ENCODE results near the gene BEST2. TPM values are rescaled to one million over a fixed set of nuclear protein-coding genes. Genes with fewer than 3 reads are reported as not detected.

BEST2 gene
- total RNA-seq, 1 donor from 2014 or later = not detected

DNA sequence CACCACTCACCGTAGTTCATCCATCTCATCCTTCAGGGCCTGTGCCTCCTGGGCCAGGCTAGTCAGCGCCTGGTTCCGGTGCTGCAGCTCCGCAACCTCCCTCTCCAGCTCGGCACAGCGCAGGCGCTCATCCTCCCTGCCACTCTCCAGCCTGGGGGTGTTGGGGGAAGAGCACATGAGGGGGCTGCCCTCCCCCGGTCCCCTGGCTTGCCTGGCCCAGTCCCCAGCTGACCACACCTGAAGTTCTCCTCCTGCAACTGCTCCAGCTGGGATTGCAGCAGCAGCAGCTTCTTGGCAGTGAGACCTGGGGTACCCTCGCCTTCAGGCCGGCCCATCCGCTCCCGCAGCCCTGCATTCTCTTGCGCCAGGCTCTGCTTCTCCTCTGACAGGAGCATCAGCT is 19.3 kb downstream of the BEST2 start:
- DNase-seq = no peak

DNA sequence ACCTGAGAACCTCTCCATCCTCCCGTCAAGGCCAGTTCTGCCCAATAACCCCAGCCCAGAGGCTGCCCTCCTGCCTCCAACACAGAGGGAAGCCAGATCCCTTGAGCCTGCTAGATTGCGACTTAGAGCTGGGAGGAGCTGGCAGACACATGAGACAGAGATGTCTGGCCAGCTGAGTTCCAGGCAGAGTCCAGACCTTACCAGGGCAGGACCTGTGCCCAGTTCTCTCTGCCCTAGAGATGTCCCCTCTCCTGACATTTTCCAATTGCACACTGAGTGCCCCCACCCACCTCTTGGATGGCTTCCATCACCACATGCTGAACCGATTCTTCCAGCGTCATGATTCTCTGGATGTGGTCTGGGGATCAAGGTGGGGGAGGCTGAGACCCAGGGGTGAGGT is 20.7 kb downstream of the BEST2 start:
- DNase-seq = no peak

DNA sequence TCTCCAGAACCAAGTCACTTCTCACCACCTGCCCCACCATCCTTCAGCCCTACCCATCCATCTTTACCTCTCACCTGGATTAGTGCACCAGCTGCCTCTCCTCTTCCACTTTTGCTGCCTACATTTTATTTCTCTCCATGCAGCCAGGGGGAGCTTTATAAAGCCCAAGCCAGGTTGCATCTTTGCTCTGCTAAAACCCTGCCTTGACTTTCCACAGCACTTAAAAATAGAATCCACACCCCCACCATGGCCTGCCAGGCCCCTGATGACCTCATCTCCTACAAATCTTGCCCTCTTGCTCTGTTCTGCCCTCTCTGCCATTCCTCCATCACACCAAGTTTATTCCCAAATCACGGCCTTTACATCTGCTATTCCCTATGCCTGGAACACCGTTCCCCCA is 22.0 kb downstream of the BEST2 start:
- DNase-seq = peak; percentile 38

DNA sequence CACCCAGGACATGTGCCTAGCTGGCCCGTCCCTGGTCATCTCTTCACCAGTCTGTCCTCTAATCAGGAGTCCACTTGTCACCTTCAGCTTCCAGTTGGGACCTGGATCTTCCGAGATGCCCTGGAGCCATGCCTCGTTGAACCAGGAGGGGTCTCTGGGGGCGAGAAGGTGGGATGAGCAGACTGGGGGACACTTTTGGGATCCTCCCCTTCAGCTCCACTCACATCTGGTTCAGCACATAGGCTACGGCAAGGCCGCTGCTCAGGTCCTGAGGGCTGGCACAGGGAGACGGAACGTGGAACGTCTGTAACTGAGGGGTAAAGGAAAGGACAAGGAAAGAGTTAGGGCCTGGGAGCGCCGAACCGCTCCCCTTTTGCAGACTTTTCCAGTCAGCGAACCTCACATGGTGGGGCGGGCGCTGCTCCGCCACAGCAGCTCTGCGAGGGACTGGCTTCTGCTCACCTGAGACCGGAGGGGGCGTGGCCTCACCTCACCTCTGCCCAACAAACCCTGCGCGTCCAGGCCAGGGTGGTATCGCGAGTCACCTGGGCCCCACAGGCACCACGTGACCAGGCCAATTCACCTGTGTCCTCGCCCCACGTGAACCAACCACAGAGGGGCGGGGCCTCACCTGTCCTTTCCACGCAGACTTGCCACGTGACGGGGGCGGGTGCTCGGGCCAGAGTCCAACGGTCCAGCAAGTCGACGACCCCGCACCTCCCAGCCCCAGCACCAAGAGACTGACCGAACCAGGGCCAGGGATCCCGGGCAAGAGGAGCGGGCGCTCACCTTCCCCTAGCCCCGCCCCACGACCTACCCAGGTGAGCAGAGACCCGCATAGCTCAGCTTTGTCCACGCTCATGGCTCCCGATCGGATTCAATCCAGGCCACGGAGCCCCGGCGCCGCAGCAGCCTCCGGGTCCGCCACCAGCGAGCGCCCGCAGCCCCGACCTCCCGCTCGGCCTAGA is 23.3 kb downstream of the BEST2 start, which contains the start of gene HOOK2:
HOOK2 (minus strand) TSS at position 965 of the 968 bp plus-strand sequence; CDS start at position 862, 103 bp downstream.
- DNase-seq = peak; percentile 56

DNA sequence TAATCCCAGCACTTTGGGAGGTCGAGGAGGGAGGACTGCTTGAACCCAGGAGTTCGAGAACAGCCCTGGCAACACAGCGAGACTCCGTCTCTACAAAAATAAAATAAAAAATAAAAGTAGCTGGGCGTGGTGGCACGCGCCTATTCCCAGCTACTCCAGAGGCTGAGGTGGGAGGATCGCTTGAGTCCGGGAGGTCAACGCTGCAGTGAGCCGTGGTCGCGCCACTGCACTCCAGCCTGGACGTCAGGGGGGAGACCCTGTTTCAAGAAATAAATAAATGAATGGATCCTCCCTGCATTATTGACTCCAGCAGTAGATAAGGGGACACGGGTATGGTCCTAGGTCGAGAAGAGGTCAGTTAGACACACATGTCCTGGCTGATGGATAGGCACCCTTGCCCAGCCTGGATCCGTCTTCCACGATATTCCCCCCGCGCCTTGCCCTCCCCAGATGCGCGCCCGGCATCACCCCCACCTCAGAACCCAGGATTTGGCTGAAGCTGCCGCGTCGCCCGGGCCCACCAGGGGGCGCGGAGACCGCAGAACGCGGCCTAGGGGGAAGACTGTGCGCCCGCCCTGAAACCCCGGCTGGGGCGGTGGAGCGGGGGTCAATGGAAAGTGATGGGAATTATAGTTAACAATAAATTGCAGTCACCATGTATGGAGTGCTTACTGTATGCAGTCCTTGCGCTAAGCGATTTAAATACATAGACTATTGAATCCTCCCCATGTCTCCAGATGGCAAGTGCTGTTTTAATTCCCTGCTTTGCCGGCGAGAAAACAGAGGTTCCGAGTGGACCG is 25.8 kb downstream of the BEST2 start:
- peak; percentile 92 for DNase-seq

DNA sequence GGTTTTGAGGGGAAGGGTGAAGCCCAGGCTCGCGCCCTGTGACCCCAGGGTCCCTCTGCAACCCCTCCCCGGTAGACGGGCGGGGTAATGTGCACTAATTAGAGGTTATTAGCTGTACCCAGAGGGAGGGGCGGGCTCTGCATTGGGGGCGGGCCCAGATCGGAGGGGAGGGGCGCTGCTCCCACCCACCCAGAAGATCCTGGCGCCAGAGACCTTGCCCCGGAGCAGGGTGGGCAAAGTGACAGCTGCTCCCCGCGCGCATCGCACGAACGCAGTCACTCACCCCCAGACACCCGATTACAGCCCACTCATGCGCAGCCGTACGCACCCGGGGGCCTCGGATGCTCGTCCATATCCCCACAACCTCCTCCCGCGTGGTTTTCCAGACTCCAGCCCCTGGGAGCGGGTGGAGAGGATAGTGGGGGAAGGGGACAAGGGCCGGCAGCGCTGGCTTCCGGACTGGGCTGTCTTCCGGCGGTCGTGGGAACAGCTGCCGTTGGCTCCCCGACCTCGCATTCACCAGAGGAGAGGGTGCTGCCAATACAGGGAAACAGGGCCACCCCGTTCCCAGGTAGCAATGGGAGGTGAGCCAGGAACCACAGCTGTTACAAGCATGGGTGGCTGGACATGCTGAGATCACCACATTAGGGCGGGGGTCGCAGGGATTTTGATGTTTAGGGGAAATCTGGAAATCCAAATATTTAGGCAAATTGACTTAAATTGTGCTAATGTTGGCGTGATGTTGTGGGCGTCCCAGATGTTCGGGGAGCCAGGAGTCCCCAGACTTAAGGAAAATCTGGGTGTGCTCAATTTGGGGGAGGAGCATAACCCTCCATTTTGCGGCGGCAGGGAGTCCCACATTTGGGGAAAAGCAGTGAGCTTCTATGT is 26.7 kb downstream of the BEST2 start:
- peak; percentile 88 for DNase-seq

DNA sequence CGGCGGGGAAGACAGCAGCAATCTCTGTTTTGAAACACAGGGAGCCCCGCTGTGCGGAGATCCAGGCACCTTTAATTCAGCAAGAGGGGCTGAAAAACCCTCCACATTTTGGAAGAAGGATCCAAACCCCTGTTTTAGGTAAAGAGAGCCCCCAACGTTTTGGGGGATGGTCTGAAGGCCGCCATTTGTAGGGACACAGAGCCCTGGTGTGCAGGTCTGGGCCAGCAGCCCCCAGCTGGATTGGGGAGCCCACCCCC is 27.2 kb downstream of the BEST2 start:
- DNase-seq = no peak

DNA sequence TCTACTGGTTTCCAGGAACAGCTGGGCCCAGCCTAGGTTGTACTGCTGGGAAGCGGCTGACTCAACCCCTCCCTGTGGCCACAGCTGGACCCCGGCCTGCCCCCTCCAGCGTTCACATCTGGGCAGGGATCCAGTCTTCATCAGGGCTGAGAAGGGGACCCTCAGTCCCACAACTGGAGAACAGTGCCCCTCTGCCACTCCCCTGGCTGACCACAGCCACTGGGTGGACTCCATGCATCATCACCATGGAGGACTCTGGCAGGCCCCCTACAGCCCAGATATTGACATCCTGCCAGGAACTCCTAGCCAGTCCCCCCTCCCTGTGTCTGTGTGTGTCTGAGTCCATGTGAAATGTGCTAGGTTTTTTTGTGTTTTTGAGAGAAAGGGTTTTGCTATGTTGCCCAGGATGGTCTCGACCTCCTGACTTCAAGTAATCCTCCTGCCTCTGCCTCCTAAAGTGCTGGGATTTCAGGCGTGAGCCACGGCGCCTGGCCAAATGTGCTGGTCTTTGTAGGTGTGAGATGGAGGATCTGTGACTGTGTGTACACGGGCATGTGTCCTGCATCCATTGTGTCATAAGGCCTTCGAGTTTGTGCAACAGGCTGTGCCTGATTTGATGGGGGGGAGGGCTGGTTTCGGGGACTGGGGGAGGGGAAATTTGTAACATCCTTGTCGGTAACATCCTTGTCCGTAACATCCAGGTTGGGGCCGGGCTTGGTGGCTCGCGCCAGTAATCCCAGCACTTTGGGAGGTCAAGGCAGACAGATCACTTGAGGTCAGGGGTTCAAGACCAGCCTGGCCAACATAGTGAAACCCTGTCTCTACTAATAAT is 27.8 kb downstream of the BEST2 start:
- peak; percentile 94 for DNase-seq

GRCh38 chr19:12782174-12782423 is 30.5 kb downstream of the BEST2 start:
- no peak for DNase-seq

GRCh38 chr19:12782424-12783290 is 31.1 kb downstream of the BEST2 start:
- peak; percentile 93 for DNase-seq

DNA sequence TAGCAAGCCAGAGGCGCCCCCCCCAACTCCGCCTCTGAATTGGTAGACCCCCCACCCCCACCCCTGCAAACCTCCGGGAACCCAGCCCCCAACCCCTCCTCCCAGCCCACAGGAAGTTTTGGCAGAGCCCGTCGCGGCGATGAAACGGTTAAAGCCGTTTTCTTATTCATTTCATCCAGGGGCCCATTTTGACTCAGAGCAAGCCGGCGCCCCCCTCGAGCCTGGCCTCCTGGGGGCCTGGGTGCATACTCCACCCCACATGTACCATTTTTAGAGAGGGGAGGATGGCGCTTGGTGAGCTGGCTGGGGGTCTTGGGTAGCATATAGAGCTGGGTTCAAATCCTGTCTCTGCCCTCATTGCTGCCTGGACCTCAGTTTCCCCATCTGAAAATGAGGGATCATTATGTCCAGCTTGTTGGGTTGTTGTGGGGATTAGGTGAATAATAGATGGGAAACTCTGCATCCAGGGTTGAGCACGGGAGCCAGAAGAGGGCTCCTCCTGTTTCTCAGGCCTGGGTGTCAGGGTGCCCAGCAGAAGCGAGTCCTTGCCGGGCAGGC is 31.8 kb downstream of the BEST2 start:
- DNase-seq = no peak

GRCh38 chr19:12783849-12784393 is 32.3 kb downstream of the BEST2 start:
- DNase-seq = no peak

DNA sequence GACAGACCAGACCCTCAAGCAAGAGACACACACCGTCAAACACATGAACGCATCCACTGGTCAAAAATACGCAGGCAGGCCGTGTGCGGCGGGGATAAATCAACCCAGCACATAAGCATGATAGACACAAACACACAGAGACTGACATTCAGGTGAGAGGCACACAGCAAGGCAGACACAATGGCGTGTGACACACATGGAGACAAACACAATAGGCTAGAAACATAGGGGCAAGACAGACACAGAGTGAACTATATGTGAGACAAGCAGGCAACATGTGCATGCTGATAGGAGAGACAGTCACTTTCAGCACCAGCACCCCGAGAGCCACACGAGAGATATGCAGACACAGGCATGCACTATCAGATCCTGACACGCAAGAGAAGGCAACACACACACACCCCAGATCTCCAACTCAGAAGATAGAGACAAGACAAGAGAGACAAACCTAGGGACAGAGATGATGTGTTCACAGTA is 32.8 kb downstream of the BEST2 start:
- no peak for DNase-seq

DNA sequence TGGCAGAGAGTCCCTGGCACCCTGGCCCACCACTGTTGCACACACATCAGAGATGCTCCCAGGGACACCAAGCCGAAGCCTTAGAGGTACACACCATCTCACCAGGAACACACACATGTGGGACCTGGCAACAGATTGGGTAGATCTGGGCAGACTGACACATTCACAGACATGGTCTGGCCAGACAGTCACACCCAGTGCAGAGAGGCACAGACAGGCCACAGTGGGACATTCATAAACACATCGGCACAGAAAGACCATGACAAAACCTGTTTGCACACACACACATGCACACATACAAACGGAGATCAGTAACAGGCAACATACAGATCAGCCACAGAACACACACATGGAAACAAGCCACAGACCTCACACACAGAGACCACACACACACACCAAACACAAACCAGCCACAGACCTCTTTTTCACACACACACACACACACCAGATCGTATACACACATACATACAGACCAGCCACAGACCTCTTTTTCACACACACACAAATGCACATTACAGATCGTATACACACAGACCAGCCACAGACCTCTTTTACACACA is 33.4 kb downstream of the BEST2 start:
- DNase-seq = peak; percentile 53

GRCh38 chr19:12785431-12786031 is 33.9 kb downstream of the BEST2 start:
- no peak for DNase-seq

GRCh38 chr19:12786141-12786870 is 34.7 kb downstream of the BEST2 start:
- DNase-seq = no peak

GRCh38 chr19:12786952-12787351 is 35.4 kb downstream of the BEST2 start:
- DNase-seq = no peak

DNA sequence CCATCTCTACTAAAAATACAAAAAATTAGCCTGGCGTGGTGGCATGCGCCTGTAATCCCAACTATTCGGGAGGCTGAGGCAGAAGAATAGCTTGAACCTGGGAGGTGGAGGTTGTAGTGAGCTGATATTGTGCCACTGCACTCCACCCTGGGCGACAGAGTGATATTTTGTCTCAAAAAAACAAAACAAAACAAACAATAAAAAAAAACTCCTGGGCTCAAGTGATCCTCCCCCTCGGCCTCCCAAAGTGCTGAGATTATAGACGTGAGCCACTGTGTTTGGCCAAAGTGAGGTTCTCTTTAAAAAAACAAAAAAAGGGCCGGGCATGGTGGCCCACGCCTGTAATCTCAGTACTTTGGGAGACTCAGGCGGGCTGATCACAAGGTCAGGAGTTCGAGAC is 35.9 kb downstream of the BEST2 start:
- DNase-seq = no peak

All from tongue (tissue), 2 donors.